Trophoblast cell (in vitro differentiated cells and primary cell): ENCODE data around the gene RPL7A.
A peak's percentile ranks its signal among the peaks of the same experiment; 100 is the strongest.
"Not testable (repeated sequence)": the region's sequence is repeated elsewhere in the genome, so short reads cannot be mapped to it uniquely, and the experiment has no call there.

Source experiments
- DNase-seq, 2 donors: peaks; one replicate each; pipeline ENCODE4 v3.0.0-alpha.2; 2016
- H2AFZ ChIP-seq: 2 replicates; pipeline ENCODE4 v1.6.1; 2013; ENCODE audit warnings: low read length, moderate library complexity, mild to moderate bottlenecking; ENCODE audit not compliant: insufficient read depth, poor library complexity
- H2AK5ac ChIP-seq: 2 replicates; pipeline ENCODE4 v1.6.1; 2013; ENCODE audit warnings: mild to moderate bottlenecking, low read length
- H2BK120ac ChIP-seq: 2 replicates; pipeline ENCODE4 v1.6.1; 2013; ENCODE audit warnings: low read length, mild to moderate bottlenecking, moderate library complexity; ENCODE audit not compliant: insufficient read depth, poor library complexity
- H2BK12ac ChIP-seq: 2 replicates; pipeline ENCODE4 v1.6.1; 2013; ENCODE audit warnings: mild to moderate bottlenecking, low read length, moderate library complexity
- H2BK5ac ChIP-seq: 2 replicates; pipeline ENCODE4 v1.6.1; 2013; ENCODE audit warnings: low read length, low read depth, moderate library complexity, mild to moderate bottlenecking; ENCODE audit not compliant: poor library complexity
- H3K14ac ChIP-seq: 2 replicates; pipeline ENCODE4 v1.6.1; 2013; ENCODE audit warnings: mild to moderate bottlenecking, low read length
- H3K18ac ChIP-seq: 2 replicates; pipeline ENCODE4 v1.6.1; 2013; ENCODE audit warnings: mild to moderate bottlenecking, low read length
- H3K23ac ChIP-seq: 2 replicates; pipeline ENCODE4 v1.6.1; 2013; ENCODE audit warnings: low read length
- H3K27ac ChIP-seq: 2 replicates; pipeline ENCODE4 v1.5.1; 2013; ENCODE audit warnings: low read depth, mild to moderate bottlenecking, inconsistent platforms, low read length, moderate library complexity
- H3K27me3 ChIP-seq: 2 replicates; pipeline ENCODE4 v1.6.1; 2013; ENCODE audit warnings: inconsistent platforms, mild to moderate bottlenecking, low read length, moderate library complexity; ENCODE audit not compliant: insufficient read depth
- H3K36me3 ChIP-seq, 2 experiments: 1 replicate in 1 of 2; 2 replicates in 1 of 2; pipeline ENCODE4 v1.6.1; 2013; ENCODE audit warnings: low read length in 2 of 2, mild to moderate bottlenecking in 2 of 2, moderate library complexity in 1 of 2; ENCODE audit not compliant: insufficient read depth in 2 of 2, control insufficient read depth in 1 of 2
- H3K4ac ChIP-seq: 2 replicates; pipeline ENCODE4 v1.6.1; 2013; ENCODE audit warnings: low read depth, mild to moderate bottlenecking, low read length, moderate library complexity
- H3K4me1 ChIP-seq, 2 experiments: 1 replicate in 1 of 2; 2 replicates in 1 of 2; pipeline ENCODE4 v1.6.1; 2013; ENCODE audit warnings: low read length in 2 of 2, mild to moderate bottlenecking in 2 of 2, moderate library complexity in 1 of 2; ENCODE audit not compliant: insufficient read depth in 2 of 2, control insufficient read depth in 1 of 2
- H3K4me2 ChIP-seq: 2 replicates; pipeline ENCODE4 v1.6.1; 2013; ENCODE audit warnings: inconsistent platforms, mild to moderate bottlenecking, low read length, moderate library complexity
- H3K4me3 ChIP-seq: 2 replicates; pipeline ENCODE4 v1.5.1; 2013; ENCODE audit warnings: mild to moderate bottlenecking, low read depth, low read length, inconsistent platforms
- H3K79me1 ChIP-seq: one replicate; pipeline ENCODE4 v1.6.1; 2013; ENCODE audit warnings: low read length
- H3K79me2 ChIP-seq: 2 replicates; pipeline ENCODE4 v1.6.1; 2013; ENCODE audit warnings: low read length, mild to moderate bottlenecking; ENCODE audit not compliant: control insufficient read depth, insufficient read depth, poor library complexity
- H3K9ac ChIP-seq: 2 replicates; pipeline ENCODE4 v1.6.1; 2013; ENCODE audit warnings: mild to moderate bottlenecking, low read length
- H3K9me3 ChIP-seq: 2 replicates; pipeline ENCODE4 v1.6.1; 2013; ENCODE audit warnings: low read depth, mild to moderate bottlenecking, control low read depth, inconsistent platforms, low read length; ENCODE audit not compliant: insufficient read depth
- H4K12ac ChIP-seq: 2 replicates; pipeline ENCODE4 v1.6.1; 2013; ENCODE audit warnings: low read depth, mild to moderate bottlenecking, low read length, moderate library complexity
- H4K8ac ChIP-seq: 2 replicates; pipeline ENCODE4 v1.6.1; 2013; ENCODE audit warnings: low read depth, mild to moderate bottlenecking, low read length, moderate library complexity
- H4K91ac ChIP-seq: one replicate; pipeline ENCODE4 v1.6.1; 2013; ENCODE audit warnings: low read depth, mild to moderate bottlenecking, low read length, moderate library complexity
- WGBS: extraction: QIAGEN DNeasy Blood & Tissue Kit; methylation state at CpG from one replicate; pipeline ENCODE4 v1.1.7; 2013; ENCODE audit warnings: missing lambda C conversion rate; ENCODE audit not compliant: insufficient read length, insufficient coverage; ENCODE audit errors: extremely low coverage; 5-methylcytosine and 5-hydroxymethylcytosine counted together

RPL7A gene

GRCh38 chr9:133329306-133330156 is 18.5 kb upstream of the RPL7A start:
- not testable (repeated sequence) for H3K79me2 ChIP-seq, H3K4me3 ChIP-seq, H2BK5ac ChIP-seq, H3K4me2 ChIP-seq, H4K91ac ChIP-seq, H3K18ac ChIP-seq, H4K12ac ChIP-seq, H3K14ac ChIP-seq, H2AK5ac ChIP-seq, H3K4ac ChIP-seq, H2AFZ ChIP-seq, H3K27me3 ChIP-seq, H3K27ac ChIP-seq, H2BK120ac ChIP-seq, H3K79me1 ChIP-seq, H4K8ac ChIP-seq, H3K4me1 ChIP-seq, H3K9ac ChIP-seq, H3K23ac ChIP-seq, H2BK12ac ChIP-seq, H3K9me3 ChIP-seq
- no CpG with 5 or more reads among the region's 21 CpGs for WGBS
- peak in 1 of 2 donors; percentile 63 for DNase-seq
- peaks cover 34 to 39% of the 10 kb centered on the region in 2 experiments for H3K36me3 ChIP-seq

GRCh38 chr9:133331221-133331620 is 16.8 kb upstream of the RPL7A start:
- no peak overlapping the region for H3K4me3 ChIP-seq
- H3K79me2 ChIP-seq, result peaks cover 5% of the 10 kb centered on the region
- no peak overlapping the region for H2BK120ac ChIP-seq
- peaks cover 34 to 40% of the 10 kb centered on the region in 2 experiments for H3K36me3 ChIP-seq
- H3K27ac ChIP-seq, result no peak overlapping the region
- H3K9ac ChIP-seq, result no peak overlapping the region
- peaks cover 2% of the 10 kb centered on the region for H3K9me3 ChIP-seq
- H2BK12ac ChIP-seq, result no peak overlapping the region
- H3K4me2 ChIP-seq, result no peak overlapping the region
- H2AFZ ChIP-seq, result no peak overlapping the region
- H3K23ac ChIP-seq, result no peak overlapping the region
- no peaks in the 10 kb centered on the region for H3K4me1 ChIP-seq
- no peak overlapping the region for H4K91ac ChIP-seq
- no peak overlapping the region for H3K4ac ChIP-seq
- DNase-seq, result no peak
- H3K79me1 ChIP-seq, result peaks cover 3% of the 10 kb centered on the region
- no peak overlapping the region for H3K18ac ChIP-seq
- no peaks in the 10 kb centered on the region for H3K27me3 ChIP-seq
- no peak overlapping the region for H2AK5ac ChIP-seq
- no peak overlapping the region for H4K8ac ChIP-seq
- WGBS, result no CpG with 5 or more reads among the region's 19 CpGs
- no peak overlapping the region for H4K12ac ChIP-seq
- no peak overlapping the region for H3K14ac ChIP-seq
- no peak overlapping the region for H2BK5ac ChIP-seq

- Histone ChIP-seq H3K27ac (no peak overlapping the region), H3K79me1 (peaks cover 6% of the 10 kb centered on the region), H3K9ac (no peak overlapping the region), H2BK120ac (no peak overlapping the region), H2AK5ac (no peak overlapping the region), H3K18ac (no peak overlapping the region), H3K9me3 (peaks cover 2% of the 10 kb centered on the region), H3K4me1 (peaks cover 0 to 3% of the 10 kb centered on the region in 2 experiments), H3K4me3 (no peak overlapping the region), H3K4ac (no peak overlapping the region), H3K27me3 (no peaks in the 10 kb centered on the region), H4K91ac (no peak overlapping the region), H3K4me2 (no peak overlapping the region), H2BK12ac (no peak overlapping the region), H2BK5ac (no peak overlapping the region), H4K8ac (no peak overlapping the region), H3K79me2 (peaks cover 5% of the 10 kb centered on the region), H3K14ac (no peak overlapping the region), H2AFZ (no peak overlapping the region), H4K12ac (no peak overlapping the region), H3K23ac (no peak overlapping the region), H3K36me3 (peaks cover 34 to 40% of the 10 kb centered on the region in 2 experiments)
- peak; percentile 47 to 69 for DNase-seq
- no CpG with 5 or more reads among the region's 57 CpGs for WGBS
Measured at GRCh38 chr9:133331641-133332380, 16.2 kb upstream of the RPL7A start.

- Histone ChIP-seq H3K27ac (no peak overlapping the region), H3K79me1 (peaks cover 6% of the 10 kb centered on the region), H4K8ac (no peak overlapping the region), H3K9me3 (peaks cover 2% of the 10 kb centered on the region), H3K79me2 (peaks cover 5% of the 10 kb centered on the region), H2AK5ac (no peak overlapping the region), H3K36me3 (peaks cover 34 to 40% of the 10 kb centered on the region in 2 experiments), H3K4me1 (peaks cover 0 to 3% of the 10 kb centered on the region in 2 experiments), H3K4me3 (no peak overlapping the region), H2BK120ac (no peak overlapping the region), H2AFZ (no peak overlapping the region), H4K91ac (no peak overlapping the region), H3K4ac (no peak overlapping the region), H3K27me3 (no peaks in the 10 kb centered on the region), H3K18ac (no peak overlapping the region), H4K12ac (no peak overlapping the region), H2BK12ac (no peak overlapping the region), H3K14ac (no peak overlapping the region), H3K23ac (no peak overlapping the region), H2BK5ac (no peak overlapping the region), H3K4me2 (no peak overlapping the region), H3K9ac (no peak overlapping the region)
- no peak for DNase-seq
- WGBS, result no CpG with 5 or more reads among the region's 20 CpGs
Measured at GRCh38 chr9:133332381-133332730, 15.7 kb upstream of the RPL7A start.
